ENCODE results near the gene SBSN. TPM values are rescaled to one million over a fixed set of nuclear protein-coding genes. Genes with fewer than 3 reads are reported as not detected.

SBSN gene
- total RNA-seq, 2 donors from 2014 or later = not detected

DNA sequence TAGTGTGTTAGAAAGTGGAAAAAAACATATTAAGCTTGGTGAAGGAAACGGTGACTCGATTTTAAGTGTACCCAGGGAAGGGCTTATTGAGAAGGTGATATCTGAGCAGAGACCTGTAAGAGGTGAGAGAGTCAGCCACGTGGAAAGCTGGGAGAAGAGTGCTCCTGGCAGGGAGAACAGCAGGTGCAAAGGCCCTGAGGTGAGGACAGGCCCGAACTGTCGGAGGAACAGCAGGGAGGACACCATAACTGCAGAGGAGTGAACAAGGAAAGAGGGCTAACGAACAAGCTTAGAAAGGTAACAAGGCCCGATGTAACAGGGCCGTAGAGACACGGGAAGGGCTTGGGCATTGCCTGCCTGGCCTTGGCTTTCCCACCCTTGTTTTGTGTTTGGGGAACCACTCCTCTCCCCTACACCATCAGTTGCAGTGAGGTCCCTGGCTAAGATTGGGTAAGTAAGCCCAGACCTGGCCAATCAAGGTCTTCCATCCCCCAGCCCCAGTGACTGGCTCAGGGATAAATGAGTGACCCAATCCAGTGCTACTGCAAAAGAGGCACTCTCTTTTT lies 28.0 kb upstream of the SBSN start:
- intact Hi-C loops (cut with DNase I) = no loop called here
- DNase-seq (no peak), ATAC-seq (no peak)

DNA sequence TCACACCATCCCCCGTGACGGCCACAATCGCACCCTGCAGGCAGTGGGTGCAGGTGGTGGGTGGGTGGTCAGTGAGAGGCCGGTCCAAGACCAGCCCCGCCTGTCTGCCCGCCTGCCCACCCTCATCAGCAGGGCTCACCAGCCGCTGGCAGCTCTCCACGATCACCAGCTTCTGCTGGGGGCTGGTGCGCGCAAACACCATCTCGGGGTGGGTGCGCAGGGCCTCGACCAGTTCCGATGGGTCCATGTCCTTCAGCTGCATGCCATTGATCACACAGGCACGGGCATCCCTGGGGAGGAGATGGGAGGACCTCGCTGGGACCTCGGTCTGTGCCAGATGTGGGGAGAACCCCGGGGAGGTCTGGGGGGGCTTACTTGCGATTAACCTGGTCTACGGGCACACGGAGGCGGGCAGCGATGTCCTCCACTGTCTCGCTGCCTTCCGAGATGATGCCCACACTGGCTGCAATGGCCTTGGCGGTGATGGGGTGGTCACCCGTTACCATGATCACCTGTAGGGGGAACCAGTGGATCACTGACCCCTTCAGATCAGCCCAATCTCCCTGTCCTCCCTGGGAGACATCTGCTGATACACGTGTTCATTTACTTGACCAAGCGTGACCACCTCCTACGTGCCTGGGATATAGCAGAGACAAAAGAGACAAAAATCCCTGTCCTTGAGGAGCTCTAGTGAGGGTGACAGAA lies 27.3 kb upstream of the SBSN start:
- intact Hi-C loops (cut with DNase I) = no loop called here
- no peak for DNase-seq

DNA sequence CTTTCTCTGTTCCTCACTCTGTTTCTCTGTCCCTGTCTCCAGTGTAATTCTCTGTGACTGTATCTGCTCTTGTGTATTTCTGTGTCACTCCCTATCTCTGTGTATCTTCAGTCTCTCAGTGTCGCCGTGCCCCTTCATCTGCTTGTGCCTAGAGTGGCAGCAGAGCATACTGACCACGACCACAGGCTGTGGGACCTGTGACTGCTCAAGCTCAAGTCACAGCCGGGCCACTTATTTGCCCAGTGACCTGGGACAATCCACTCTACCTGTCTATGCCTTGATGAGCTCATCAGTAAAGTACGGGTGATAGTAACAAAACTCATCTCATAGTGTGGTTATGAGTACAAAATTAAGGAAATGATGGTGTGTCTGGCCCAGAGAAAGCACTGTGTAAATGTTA lies 26.0 kb upstream of the SBSN start:
- intact Hi-C loops (cut with DNase I) = loop anchor here in 1 of 2 donors (5.0 kb wide), 1 partner anchor 158 kb away; no protein-coding TSS in a partner anchor
- ATAC-seq (no peak), DNase-seq (no peak)

More for the DNA sequence above, 27.3 kb upstream of the SBSN start:
- no peak for ATAC-seq

DNA sequence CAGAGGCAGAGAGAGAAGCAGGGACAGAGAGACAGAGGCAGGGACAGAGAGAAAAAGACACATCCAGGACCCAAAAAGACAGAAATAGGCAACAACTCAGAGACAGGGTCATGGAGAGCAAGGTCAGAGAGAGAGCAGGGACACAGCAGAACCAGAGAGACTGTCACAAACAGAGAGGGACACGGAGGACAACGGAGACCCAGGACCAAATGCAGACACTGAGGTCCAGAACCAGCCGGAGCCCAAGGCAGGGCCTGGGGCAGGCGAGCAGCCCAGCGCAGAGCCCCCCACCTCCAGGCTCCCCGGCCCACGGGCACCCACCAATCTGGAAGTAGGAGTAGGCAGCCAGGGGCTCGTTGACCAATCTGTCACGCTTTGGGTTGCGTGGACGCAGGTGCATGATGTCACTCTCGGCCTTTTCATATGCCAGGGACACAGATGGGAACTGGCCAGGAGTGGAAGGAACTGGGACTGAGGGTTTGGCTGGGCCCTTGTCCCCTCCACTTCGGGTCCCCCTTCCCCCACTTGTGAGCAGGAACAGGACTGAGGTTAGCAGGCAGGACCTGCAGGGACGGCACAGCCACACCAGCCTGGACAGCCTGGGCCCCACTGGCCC lies 25.4 kb upstream of the SBSN start:
- intact Hi-C loops (cut with DNase I) = loop anchor here in 1 of 2 donors (5.0 kb wide), 1 partner anchor 159 kb away; no protein-coding TSS in a partner anchor

DNA sequence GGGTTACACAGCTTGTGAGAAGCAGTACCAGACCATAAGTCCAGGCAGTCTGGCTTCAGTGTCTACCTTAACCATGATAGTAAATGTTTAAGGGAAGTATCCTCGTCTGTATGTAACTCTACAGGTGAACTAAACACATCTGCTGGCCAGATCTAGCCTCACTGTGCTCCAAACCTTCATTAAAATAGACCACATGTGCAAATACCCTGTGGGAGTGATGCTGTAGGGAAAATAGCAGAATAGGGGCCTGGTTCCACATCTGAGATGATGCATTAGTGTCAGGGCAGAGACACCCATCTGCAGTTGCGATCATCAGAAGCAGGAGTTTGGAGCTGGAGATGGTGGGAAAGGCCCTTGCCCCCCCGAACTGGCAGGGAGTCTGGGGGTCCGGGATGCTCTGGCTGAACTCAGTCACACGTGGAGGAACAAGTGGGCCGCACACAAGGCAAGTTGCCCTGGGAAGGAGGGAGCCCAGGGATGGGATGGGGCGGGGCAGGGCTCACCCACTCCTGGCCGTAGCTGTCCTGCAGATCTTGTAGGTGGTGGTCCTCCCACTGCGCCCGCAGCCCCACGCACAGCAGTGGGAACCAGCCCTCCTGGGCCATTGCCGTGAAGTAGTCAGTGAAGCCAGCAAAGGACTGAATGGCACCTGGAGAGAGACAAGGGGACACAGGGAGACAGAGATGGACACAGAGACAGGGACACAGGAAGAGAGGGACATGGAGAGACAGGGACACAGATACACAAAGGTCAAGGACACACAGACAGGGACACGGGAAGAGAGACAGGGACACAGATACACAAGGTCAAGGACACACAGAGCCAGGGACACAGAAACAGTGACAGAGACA lies 24.6 kb upstream of the SBSN start:
- no peak for DNase-seq

More for the DNA sequence above, 25.4 kb upstream of the SBSN start:
- ATAC-seq = no peak
- no peak for DNase-seq

DNA sequence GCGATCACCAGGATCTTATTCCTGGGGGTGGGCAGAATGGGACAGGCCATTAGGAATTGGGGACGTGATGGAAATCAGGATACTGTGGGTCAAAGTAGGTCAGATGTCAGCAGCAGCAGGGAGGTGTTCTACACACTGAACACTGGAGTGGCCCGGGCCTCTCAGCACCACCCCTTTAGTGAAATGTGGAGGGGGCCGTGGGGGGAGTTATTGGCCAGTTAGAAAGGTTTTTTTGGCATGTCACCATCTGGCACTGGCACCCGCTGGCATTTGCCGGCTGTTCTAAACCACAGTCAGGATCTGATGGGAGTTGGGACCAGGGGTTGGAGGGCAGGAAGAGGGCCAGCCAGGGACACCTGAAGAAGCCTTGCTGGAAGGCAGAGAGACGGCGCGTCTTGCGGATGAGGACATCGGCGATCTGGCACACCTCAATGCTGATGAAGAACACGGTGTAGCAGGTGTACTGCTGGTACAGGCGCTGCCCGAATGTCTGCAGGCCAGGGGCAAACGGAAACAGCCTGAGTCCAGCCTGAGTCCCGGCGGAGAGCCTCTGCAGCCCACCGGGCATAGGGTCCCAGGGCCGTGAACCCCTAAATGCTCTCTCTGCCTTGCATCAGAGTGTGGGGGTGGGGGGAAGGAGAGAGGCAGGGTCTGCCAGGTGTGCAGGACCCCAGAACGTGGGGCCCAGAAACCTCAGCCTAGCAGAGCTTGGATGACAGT lies 23.1 kb upstream of the SBSN start:
- intact Hi-C loops (cut with DNase I) = loop anchor here in 1 of 2 donors (5.0 kb wide), 1 partner anchor 161 kb away; no protein-coding TSS in a partner anchor
- DNase-seq = no peak
- no peak for ATAC-seq

More for the DNA sequence above, 24.6 kb upstream of the SBSN start:
- ATAC-seq = no peak
- intact Hi-C loops (cut with DNase I) = loop anchor here in 1 of 2 donors (5.0 kb wide), 1 partner anchor 160 kb away; no protein-coding TSS in a partner anchor

DNA sequence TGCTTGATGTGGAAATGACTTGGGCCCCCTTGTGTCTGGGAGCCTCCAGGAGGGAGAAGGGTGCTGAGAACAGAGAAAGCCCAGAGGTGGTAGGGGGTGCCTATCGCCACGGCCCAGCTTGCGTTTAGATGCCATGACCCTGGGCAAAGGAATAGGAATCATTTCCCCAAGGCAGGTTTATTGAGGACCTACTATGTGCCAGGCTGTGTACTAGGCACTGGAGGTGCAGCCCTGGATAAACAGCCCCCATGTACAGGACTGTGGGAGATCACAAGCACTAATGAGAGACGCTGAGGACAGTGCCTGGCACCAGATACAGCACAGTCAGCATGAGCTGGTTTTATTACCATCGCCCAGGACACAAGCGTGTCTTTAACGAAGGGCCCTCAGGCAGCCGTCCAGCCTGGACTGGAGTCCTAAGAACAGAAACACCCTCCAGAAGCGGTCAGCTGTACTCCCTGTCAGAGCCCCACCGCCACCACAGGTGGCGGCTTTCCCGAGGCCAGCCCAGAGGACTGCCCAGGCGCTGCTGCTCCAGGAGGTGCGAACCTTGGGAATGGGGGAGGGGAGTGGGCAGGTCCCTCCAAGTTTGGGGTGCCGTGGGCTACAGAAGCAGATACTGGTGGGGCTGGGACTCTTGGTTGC lies 21.9 kb upstream of the SBSN start:
- ATAC-seq = no peak
- DNase-seq = no peak
- intact Hi-C loops (cut with DNase I) = loop anchor here (5.0 kb wide), 3 partner anchors 62 to 167 kb away; partner anchors contain the start of genes HAUS5 (in 1 of the 2) and KMT2B (in 1 of the 2)

DNA sequence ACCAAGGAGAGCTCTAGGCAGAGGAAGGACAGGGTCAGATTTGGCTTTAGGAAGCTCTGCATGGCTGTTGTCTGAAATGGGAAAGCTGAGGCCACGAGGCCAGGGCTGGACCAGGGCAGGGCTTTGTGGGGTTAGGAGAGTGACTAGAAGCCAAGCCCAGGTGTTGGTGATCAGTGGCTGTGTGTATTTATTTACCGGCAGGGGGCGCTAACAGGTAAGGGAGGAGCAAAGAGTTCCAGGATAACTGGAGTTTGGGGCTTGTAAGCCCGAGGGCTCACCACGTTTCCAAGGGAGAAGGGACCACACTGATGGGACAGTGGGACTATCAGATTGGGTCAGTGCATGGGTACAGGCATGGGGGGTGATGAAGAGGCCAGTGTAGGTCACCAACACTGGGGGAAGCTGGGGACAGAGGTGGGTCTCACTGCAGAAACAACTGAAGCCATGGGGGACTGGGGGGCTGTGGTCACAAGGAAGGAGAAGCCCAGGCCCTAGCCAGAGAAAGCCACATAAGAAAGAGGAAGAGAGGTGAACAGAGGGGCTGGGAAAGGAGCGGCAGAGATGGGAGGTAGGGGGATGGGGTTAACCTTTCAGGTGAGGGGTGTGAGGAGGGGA lies 21.2 kb upstream of the SBSN start:
- ATAC-seq (no peak), DNase-seq (no peak)
- intact Hi-C loops (cut with DNase I) = loop anchor here in 1 of 2 donors (5.0 kb wide), 2 partner anchors 63 to 168 kb away; partner anchors contain the start of genes HAUS5 and KMT2B

DNA sequence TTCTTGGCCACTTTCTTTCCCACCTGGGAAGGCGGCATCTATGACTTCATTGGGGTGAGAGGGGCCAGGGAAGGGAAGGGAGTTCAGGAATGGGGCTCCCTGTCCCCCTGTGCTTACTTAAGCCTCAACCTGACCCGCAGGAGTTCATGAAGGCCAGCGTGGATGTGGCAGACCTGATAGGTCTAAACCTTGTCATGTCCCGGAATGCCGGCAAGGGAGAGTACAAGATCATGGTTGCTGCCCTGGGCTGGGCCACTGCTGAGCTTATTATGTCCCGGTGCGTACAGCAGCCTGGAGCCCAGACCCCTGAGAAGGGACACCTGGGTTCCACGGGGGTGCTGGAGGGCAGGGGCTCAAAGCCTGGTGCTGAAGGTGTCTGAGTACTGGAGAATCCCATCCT lies 18.4 kb upstream of the SBSN start:
- intact Hi-C loops (cut with DNase I) = loop anchor here in 1 of 2 donors (5.0 kb wide), 2 partner anchors 66 to 171 kb away; partner anchors contain the start of genes HAUS5 and KMT2B
- DNase-seq (no peak), ATAC-seq (no peak)

DNA sequence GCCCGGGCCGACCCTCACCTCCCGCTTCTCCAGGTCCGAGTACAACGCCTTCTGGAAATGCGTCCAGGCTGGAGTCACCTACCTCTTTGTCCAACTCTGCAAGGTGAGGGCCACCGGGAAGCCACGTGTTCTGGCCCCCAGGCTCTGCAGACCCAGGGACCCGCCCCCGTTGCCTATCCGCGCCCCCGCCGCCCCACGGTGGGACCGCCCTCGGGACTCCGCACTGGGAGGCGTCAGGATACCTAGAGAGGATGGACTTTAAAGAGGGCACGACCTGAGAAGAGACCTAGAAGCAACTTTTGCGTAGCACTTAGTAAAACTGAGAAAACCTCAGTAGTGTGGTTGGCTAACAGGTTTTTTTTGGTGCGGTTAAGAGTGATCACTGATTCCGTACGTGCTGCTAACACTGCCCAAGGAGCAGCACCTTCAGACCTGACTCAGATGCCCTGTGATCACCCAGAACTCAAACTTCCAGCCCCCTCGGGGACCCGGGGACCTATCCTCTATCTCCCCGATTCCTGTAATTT lies 17.8 kb upstream of the SBSN start:
- peak; percentile 64 for DNase-seq
- intact Hi-C loops (cut with DNase I) = loop anchor here in 1 of 2 donors (5.0 kb wide), 2 partner anchors 66 to 171 kb away; partner anchors contain the start of genes HAUS5 and KMT2B
- peak; percentile 51 to 75 for ATAC-seq

DNA sequence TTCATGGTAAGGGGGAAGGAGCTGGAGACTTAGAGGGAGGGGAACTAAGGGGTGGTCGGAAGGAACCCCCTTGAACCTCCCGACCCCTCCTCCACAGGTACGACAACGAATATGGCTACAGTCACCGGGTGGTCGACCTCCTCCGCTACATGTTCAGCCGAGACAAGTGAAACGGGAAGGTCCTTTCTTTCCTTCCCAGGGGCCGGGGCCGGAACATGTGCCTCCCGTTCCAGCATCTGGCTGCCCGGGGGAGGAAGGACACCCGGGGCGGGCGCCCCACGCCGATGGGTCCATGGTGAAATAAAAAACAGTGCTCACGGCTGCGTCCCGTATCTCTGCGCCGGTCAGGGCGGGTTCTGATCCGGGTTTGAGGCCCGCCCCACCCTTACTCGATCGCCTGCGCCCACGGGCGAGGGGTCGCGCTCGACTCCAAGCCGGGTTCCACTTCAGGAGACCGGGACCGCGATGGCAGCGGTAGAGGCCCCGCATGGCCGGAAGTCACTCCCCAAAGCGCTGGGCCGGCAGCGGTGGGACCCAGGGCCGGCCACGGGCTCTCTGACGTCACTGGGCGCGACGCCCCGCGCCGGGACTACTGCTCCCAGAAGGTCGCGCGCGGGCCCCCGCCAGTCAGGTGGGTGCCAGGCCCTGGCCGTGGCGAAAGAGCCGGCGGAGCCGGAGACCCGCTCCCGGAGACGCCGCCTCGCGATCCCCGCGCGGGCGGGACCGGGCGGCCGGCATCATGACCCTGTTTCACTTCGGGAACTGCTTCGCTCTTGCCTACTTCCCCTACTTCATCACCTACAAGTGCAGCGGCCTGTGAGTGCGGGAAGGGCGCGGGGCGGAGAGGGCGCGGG lies 17.1 kb upstream of the SBSN start, which contains the start of gene TMEM147:
Gene TMEM147 (plus strand): TSS at position 626 of the 854 bp plus-strand sequence. CDS start 114 bp downstream, at position 740.
- ATAC-seq = peak; percentile 98 to 99
- intact Hi-C loops (cut with DNase I) = loop anchor here in 1 of 2 donors (5.0 kb wide), 2 partner anchors 67 to 172 kb away; partner anchors contain the start of genes HAUS5 and KMT2B
- peak; percentile 97 for DNase-seq

DNA sequence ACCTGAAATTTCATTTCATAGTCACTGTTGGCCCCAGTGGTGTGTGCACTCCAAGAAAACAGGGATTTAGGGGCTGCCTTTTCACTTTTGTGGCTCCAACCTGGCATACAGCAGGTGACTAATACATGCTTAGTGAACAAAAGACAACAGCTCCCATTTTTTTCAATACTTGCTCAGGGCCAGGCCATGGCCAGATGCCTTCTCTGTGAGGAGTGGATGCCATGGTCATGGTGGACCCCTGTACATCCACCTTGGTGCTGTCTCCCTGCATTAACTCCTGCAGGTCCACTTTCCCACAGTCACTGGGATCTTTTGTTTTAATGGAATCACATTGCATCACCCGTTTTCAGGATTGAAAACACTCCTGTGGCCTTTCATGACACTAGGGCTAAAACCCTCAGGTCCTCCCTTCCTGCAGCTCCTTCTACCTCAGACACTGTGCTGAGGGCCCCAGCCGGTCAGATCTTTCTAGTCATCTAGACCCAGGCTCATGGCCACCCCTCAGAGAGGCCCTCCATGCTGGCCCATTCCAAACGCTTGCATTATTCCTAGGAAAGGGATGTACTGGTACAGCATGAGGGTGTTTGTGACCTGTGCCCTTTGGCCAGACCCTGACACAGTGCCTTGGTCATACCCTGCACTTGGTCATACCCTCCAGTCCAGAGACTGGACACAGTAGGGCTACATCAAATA lies 16.1 kb upstream of the SBSN start:
- no peak for DNase-seq
- intact Hi-C loops (cut with DNase I) = no loop called here
- no peak for ATAC-seq

DNA sequence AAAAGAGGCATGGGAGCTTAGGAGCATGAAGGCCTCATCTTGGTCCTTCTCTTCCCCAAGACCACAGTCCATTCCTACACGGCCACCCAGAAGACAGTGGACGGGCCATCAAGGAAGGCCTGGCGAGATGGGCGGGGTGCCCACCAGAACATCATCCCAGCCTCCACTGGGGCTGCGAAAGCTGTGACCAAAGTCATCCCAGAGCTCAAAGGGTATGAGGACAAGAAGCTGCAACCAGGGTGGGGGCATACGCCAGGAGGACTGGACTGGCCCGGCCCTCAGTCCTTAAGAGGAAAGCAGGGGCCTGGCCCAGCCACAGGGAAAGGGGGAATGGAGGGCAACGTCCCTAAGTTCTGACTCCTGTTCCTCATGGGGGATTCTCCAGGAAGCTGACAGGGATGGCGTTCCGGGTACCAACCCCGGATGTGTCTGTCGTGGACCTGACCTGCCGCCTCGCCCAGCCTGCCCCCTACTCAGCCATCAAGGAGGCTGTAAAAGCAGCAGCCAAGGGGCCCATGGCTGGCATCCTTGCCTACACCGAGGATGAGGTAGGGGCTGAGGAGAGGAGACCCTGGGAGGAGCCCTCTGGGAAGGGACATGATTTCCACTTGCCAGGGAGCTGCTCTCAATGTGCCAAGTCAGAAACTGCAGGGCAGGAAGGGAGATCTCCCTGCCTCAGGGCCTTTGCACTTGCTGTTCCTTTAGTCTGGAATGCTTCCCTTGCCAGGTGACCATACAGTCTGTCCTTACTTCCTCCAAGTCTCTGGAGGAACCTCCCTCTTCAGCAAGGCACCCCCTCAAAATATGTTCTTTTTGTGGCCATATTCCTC lies 15.4 kb upstream of the SBSN start:
- ATAC-seq (no peak), DNase-seq (no peak)
- intact Hi-C loops (cut with DNase I) = no loop called here

DNA sequence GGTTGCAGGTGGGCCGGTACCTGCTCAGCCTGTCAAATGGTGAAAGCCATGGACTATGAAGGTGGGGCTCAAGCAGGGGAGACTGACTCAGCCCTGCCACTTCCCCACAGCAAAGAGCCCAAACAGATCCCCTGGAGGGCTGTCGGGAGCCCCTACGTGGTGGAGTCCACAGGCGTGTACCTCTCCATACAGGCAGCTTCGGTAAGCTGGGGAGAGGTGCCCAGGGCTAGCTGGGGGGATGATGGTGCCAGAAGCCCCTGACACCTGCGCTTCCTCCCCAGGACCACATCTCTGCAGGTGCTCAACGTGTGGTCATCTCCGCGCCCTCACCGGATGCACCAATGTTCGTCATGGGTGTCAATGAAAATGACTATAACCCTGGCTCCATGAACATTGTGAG lies 14.1 kb upstream of the SBSN start:
- intact Hi-C loops (cut with DNase I) = no loop called here
- no peak for DNase-seq
- no peak for ATAC-seq
